B cell (primary cell): Measurements from ENCODE around the gene KIF25. TPM values are rescaled to one million over a fixed set of nuclear protein-coding genes. Genes with fewer than 3 reads are reported as not detected.

Experiments used
- ATAC-seq: fragments of 200-7000 bp; cut with Tn5 transposase; one replicate; pipeline ENCODE4 v1.10.0; 2021; ENCODE audit warnings: low read depth, mild to moderate bottlenecking, moderate number of reproducible peaks, moderate library complexity
- CTCF ChIA-PET: fragments of 350-600 bp; sonication (Branson Sonifier 250); formaldehyde crosslinking; loops from one replicate; lab custom pipeline; 2021; ENCODE audit warnings: antibody characterized with exemption, inconsistent platforms; lab: Charles Lee
- POLR2A ChIA-PET: fragments of 350-600 bp; sonication (Branson Sonifier 250); formaldehyde crosslinking; loops from one replicate; lab custom pipeline; 2021; ENCODE audit warnings: antibody characterized with exemption; lab: Charles Lee
- DNase-seq: peaks from one replicate; pipeline ENCODE4 v3.0.0; 2013
- H2AFZ ChIP-seq: 2 replicates; pipeline ENCODE4 v1.6.1; 2012; ENCODE audit warnings: mild to moderate bottlenecking, low read depth, low read length; ENCODE audit not compliant: insufficient read depth, poor library complexity, severe bottlenecking
- H3K27ac ChIP-seq, 2 donors: 1 replicate in 1 of 2; 2 replicates in 1 of 2; pipeline ENCODE4 v1.5.1; 2012 to 2013; ENCODE audit warnings: low read length in 2 of 2, mild to moderate bottlenecking in 2 of 2, moderate library complexity in 1 of 2
- H3K27me3 ChIP-seq, 4 experiments: fragments of 200-600 bp in 1 of 4; sonication (generic) in 1 of 4; replicated peaks in 1 of 4; 1 replicate in 2 of 4; 2 replicates in 2 of 4; pipeline versions ENCODE4 v1.6.1 to v1.7.0; 2013 to 2016; ENCODE audit warnings: low read length in 3 of 4, mild to moderate bottlenecking in 2 of 4, mixed read lengths in 1 of 4, moderate library complexity in 1 of 4; ENCODE audit not compliant: insufficient read depth in 4 of 4, control insufficient read depth in 3 of 4; ENCODE audit errors: control extremely low read depth in 1 of 4
- H3K36me3 ChIP-seq, 2 experiments: replicated peaks in 1 of 2; 1 replicate in 1 of 2; 2 replicates in 1 of 2; pipeline versions ENCODE4 v1.6.1 to v1.7.1; 2013; ENCODE audit warnings: low read length in 1 of 2; ENCODE audit not compliant: insufficient read depth in 2 of 2, control insufficient read depth in 1 of 2; ENCODE audit errors: control extremely low read depth in 1 of 2, extremely low read depth in 1 of 2
- H3K4me1 ChIP-seq, 2 donors: fragments of 200-600 bp in 1 of 2; sonication (generic) in 1 of 2; 1 replicate in 1 of 2; 2 replicates in 1 of 2; pipeline versions ENCODE4 v1.5.1 to v1.6.1; 2013 to 2017; ENCODE audit warnings: low read length in 2 of 2; ENCODE audit not compliant: control insufficient read depth in 2 of 2, insufficient read depth in 2 of 2
- H3K4me2 ChIP-seq: replicated peaks from 2 replicates; pipeline ENCODE3; 2012; ENCODE audit warnings: mild to moderate bottlenecking, low read depth, low read length; ENCODE audit not compliant: poor library complexity, severe bottlenecking
- H3K4me3 ChIP-seq, 5 experiments: fragments of 200-600 bp in 1 of 5; sonication (generic) in 1 of 5; 1 replicate in 3 of 5; 2 replicates in 2 of 5; pipeline versions ENCODE4 v1.5.1 to v1.7.0; 2011 to 2016; ENCODE audit warnings: low read length in 4 of 5, mild to moderate bottlenecking in 4 of 5, low read depth in 2 of 5, control low read depth in 1 of 5, moderate library complexity in 1 of 5; ENCODE audit not compliant: insufficient read depth in 1 of 5; ENCODE audit errors: control extremely low read depth in 1 of 5, extremely low read depth in 1 of 5
- H3K79me2 ChIP-seq: fragments of 200-600 bp; sonication (generic); one replicate; pipeline ENCODE4 v1.6.0; 2016; ENCODE audit warnings: low read length; ENCODE audit not compliant: control insufficient read depth, insufficient read depth
- H3K9ac ChIP-seq: fragments of 200-600 bp; sonication (generic); 2 replicates; pipeline ENCODE4 v1.6.1; 2017; ENCODE audit warnings: mild to moderate bottlenecking, low read length, moderate library complexity
- H3K9me3 ChIP-seq, 3 donors: one replicate each; pipeline versions ENCODE4 v1.6.1 to v1.7.1; 2013; ENCODE audit warnings: low read length in 2 of 3; ENCODE audit not compliant: control insufficient read depth in 2 of 3, insufficient read depth in 1 of 3; ENCODE audit errors: control extremely low read depth in 1 of 3
- H4K20me1 ChIP-seq: 2 replicates; pipeline ENCODE4 v1.6.0; 2012; ENCODE audit warnings: mild to moderate bottlenecking, low read length; ENCODE audit not compliant: insufficient read depth, control insufficient read depth, poor library complexity, severe bottlenecking
- H3K27ac Mint-ChIP-seq: one replicate; pipeline ENCODE4 v1.8.0; 2021; ENCODE audit warnings: mixed read lengths
- H3K27me3 Mint-ChIP-seq: one replicate; pipeline ENCODE4 v1.8.0; 2021; ENCODE audit warnings: mixed read lengths
- H3K4me1 Mint-ChIP-seq: one replicate; pipeline ENCODE4 v1.8.0; 2021; ENCODE audit warnings: mixed read lengths
- H3K4me3 Mint-ChIP-seq: one replicate; pipeline ENCODE4 v1.8.0; 2021; ENCODE audit warnings: mixed read lengths
- H3K9me3 Mint-ChIP-seq: one replicate; pipeline ENCODE4 v1.8.0; 2022; ENCODE audit warnings: mixed read lengths; ENCODE audit not compliant: insufficient read depth
- CTCF ChIP-seq: fragments of 200-600 bp; IDR thresholded peaks from one replicate; pipeline ENCODE4 v1.8.0; 2022; ENCODE audit warnings: antibody characterized with exemption, mild to moderate bottlenecking
- EZH2 ChIP-seq: IDR thresholded peaks from 2 replicates; pipeline ENCODE4 v1.6.1; 2012; ENCODE audit warnings: borderline replicate concordance, low read depth, mild to moderate bottlenecking, moderate library complexity, low read length; ENCODE audit not compliant: insufficient read depth, poor library complexity, severe bottlenecking
- WGBS: methylation state at CpG from one replicate; pipeline ENCODE4 v1.1.5; 2013; ENCODE audit warnings: missing lambda C conversion rate; ENCODE audit not compliant: insufficient coverage; 5-methylcytosine and 5-hydroxymethylcytosine counted together
- intact Hi-C: fragments of 100-400 bp; cut with micrococcal nuclease; formaldehyde crosslinking; loops from one replicate; pipeline ENCODE4 v1.10.0; 2022
- polyA plus RNA-seq: library from polyadenylated mRNA; depleted of rRNA; stranded (reverse); fragments of >200 nt; gene quantifications from 2 replicates; pipeline ENCODE4 v1.2.3, GENCODE V29; 2012
- total RNA-seq, 2 donors: library from RNA; stranded (reverse); fragments of 120-200 nt in 1 of 2; gene quantifications; 1 replicate in 1 of 2; 2 replicates in 1 of 2; pipeline versions ENCODE4 v1.2.3 to v1.2.4, GENCODE V29; 2013 to 2022

KIF25 gene
- total and polyA plus RNA-seq, 2 donors (not counting 1 experiment from before 2014, with no cell fraction given): not detected

GRCh38 chr6:167995731-167996151, 1.7 kb upstream of the KIF25 start:
- intact Hi-C loops: no loop called here
- 98% methylated on average over 22 of the region's 22 CpGs for WGBS

More at GRCh38 chr6:167995731-167996151, 1.7 kb upstream of the KIF25 start:
- Histone ChIP-seq H3K4me1 (no peaks in the 10 kb centered on the region), H3K27ac (no peak overlapping the region), H2AFZ (no peak overlapping the region), H4K20me1 (no peaks in the 10 kb centered on the region), H3K79me2 (no peaks in the 10 kb centered on the region), H3K9me3 (peaks cover 0 to 12% (median 0%) of the 10 kb centered on the region in 3 donors), H3K4me3 (no peak overlapping the region), H3K9ac (no peak overlapping the region), H3K36me3 (no peaks in the 10 kb centered on the region), H3K4me2 (no peak overlapping the region), H3K27me3 (no peaks in the 10 kb centered on the region)
- Mint-ChIP-seq H3K4me3 (no peak overlapping the region), H3K4me1 (no peaks in the 10 kb centered on the region), H3K27ac (no peak overlapping the region), H3K27me3 (peaks cover 8% of the 10 kb centered on the region), H3K9me3 (no peaks in the 10 kb centered on the region)
- TF ChIP-seq EZH2: no peak
- TF ChIP-seq CTCF: no peak
- POLR2A ChIA-PET: no interaction called here
- CTCF ChIA-PET: no interaction called here
- no peak for DNase-seq
- no peak for ATAC-seq
